IMR-90 (cell line): ENCODE data around the gene ADGRV1.

ENCODE experiments used
- BHLHE40 ChIP-seq: fragments of 150-350 bp; IDR thresholded peaks from 2 replicates; pipeline ENCODE4 v1.6.1; 2016; ENCODE audit warnings: mild to moderate bottlenecking, low read depth, low read length
- CEBPB ChIP-seq: IDR thresholded peaks from 2 replicates; pipeline ENCODE4 v1.6.1; 2012; ENCODE audit warnings: low read depth, low read length, improper control_type of control experiment
- CTCF ChIP-seq: conservative IDR thresholded peaks from 2 replicates; pipeline ENCODE4 v1.5.1; 2012; ENCODE audit warnings: mild to moderate bottlenecking, low read depth, low read length, improper control_type of control experiment
- FOS ChIP-seq: fragments of 150-350 bp; IDR thresholded peaks from 2 replicates; pipeline ENCODE4 v1.6.1; 2016; ENCODE audit warnings: low read depth, low read length
- MXI1 ChIP-seq: IDR thresholded peaks from 2 replicates; pipeline ENCODE4 v1.6.1; 2012; ENCODE audit warnings: low read depth, mild to moderate bottlenecking, low read length, moderate library complexity, borderline replicate concordance
- NFE2L2 ChIP-seq: fragments of 150-350 bp; IDR thresholded peaks from 2 replicates; pipeline ENCODE4 v1.6.1; 2016; ENCODE audit warnings: low read depth, mild to moderate bottlenecking, low read length
- POLR2A ChIP-seq: IDR thresholded peaks from 2 replicates; pipeline ENCODE4 v1.6.1; 2012; ENCODE audit warnings: mild to moderate bottlenecking, low read depth, low read length
- RAD21 ChIP-seq: IDR thresholded peaks from 2 replicates; pipeline ENCODE4 v1.6.1; 2012; ENCODE audit warnings: low read length, improper control_type of control experiment
- RCOR1 ChIP-seq: IDR thresholded peaks from 2 replicates; pipeline ENCODE4 v1.6.1; 2012; ENCODE audit warnings: mild to moderate bottlenecking, low read length, improper control_type of control experiment; ENCODE audit not compliant: insufficient replicate concordance
- SMC3 ChIP-seq: fragments of 150-350 bp; IDR thresholded peaks from 2 replicates; pipeline ENCODE4 v1.6.1; 2016; ENCODE audit warnings: low read depth, mild to moderate bottlenecking, antibody characterized with exemption, low read length, moderate library complexity
- TF ChIP-seq, protein P1 (sequence below): fragments of 150-350 bp; IDR thresholded peaks from 2 replicates; pipeline ENCODE4 v1.6.1; 2017; ENCODE audit warnings: mild to moderate bottlenecking, antibody characterized with exemption, low read length, low read depth
- TF ChIP-seq, protein P2 (sequence below): fragments of 150-350 bp; IDR thresholded peaks from 2 replicates; pipeline ENCODE4 v1.6.1; 2016; ENCODE audit warnings: low read depth, mild to moderate bottlenecking, low read length, moderate library complexity, borderline replicate concordance

DNA sequence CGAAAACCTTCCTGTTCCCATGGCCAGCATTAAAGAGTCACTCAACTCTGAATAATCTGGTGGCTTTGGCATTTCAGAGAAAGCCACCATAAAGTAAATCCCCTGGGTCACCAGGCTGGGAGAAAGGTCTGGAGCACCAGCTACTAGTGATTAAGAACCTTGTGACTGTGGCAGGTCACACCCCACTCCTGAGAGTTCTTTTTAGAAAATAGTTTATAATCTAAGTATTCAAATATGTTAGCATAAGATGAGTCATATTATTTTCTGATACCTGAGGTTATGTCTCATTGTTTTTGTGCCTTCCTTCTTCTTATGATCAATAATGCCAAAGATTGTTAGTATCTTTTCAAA, 472.8 kb downstream of the ADGRV1 start:
- no peak for TF ChIP-seq CTCF
- TF ChIP-seq POLR2A: no peak
- TF ChIP-seq RCOR1: no peak
- TF ChIP-seq SMC3: no peak
- TF ChIP-seq, protein P1, sequence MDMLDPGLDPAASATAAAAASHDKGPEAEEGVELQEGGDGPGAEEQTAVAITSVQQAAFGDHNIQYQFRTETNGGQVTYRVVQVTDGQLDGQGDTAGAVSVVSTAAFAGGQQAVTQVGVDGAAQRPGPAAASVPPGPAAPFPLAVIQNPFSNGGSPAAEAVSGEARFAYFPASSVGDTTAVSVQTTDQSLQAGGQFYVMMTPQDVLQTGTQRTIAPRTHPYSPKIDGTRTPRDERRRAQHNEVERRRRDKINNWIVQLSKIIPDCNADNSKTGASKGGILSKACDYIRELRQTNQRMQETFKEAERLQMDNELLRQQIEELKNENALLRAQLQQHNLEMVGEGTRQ: no peak
- no peak for TF ChIP-seq NFE2L2
- TF ChIP-seq CEBPB: no peak
- no peak for TF ChIP-seq RAD21
- no peak for TF ChIP-seq MXI1
- TF ChIP-seq FOS: no peak
- no peak for TF ChIP-seq BHLHE40
- TF ChIP-seq, protein P2, sequence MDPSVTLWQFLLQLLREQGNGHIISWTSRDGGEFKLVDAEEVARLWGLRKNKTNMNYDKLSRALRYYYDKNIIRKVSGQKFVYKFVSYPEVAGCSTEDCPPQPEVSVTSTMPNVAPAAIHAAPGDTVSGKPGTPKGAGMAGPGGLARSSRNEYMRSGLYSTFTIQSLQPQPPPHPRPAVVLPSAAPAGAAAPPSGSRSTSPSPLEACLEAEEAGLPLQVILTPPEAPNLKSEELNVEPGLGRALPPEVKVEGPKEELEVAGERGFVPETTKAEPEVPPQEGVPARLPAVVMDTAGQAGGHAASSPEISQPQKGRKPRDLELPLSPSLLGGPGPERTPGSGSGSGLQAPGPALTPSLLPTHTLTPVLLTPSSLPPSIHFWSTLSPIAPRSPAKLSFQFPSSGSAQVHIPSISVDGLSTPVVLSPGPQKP: no peak
